Cerebellar nuclear complex (tissue), 1 donor: ENCODE measurements around the gene LRRC59.
A peak's percentile ranks its signal among the peaks of the same experiment; 100 is the strongest.

Experiments
- DNase-seq, 2 experiments: peaks; one replicate each; lab custom pipeline; 2025; lab: John Stamatoyannopoulos, UW

The LRRC59 gene

GRCh38 chr17:50361561-50362480 is 35.5 kb downstream of the LRRC59 start:
- peak in 1 of 2 experiments; percentile 12 for DNase-seq

DNA sequence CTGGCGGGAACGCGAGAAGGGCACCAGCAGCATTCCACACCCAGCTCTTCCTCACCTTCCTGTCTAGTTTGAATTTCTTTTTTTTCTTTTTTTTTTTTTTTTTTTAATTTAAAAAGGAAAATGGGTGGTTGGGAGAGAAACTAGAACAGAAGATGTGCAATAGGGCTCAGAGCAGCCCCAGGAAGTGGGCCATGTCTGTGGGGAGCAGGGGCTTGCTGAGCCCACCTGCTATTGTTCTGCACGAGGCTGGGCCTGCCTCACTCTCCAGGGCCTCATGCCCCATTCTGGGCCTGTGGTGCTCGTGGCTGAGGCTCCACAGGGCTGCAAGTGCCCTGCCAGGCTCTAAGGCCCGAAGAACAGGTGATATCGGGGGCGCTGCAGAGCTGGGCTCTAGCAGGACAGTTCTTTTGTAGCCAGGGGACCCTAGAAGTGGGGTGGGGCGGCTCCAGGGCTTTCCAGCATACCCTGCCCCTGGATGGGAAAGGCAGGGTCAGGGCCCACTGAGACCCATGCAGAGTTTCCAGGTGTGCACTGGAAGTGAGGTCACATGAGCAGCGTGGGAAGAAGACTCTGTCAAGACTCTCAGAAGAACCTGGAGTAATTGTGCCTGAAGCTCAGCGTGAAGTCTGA is 36.7 kb downstream of the LRRC59 start:
- no peak for DNase-seq

- DNase-seq: no peak
Measured at GRCh38 chr17:50359998-50360461, 37.3 kb downstream of the LRRC59 start.

GRCh38 chr17:50359005-50359699 is 38.2 kb downstream of the LRRC59 start:
- DNase-seq: no peak

- DNase-seq: no peak
Measured at GRCh38 chr17:50358177-50358576, 39.1 kb downstream of the LRRC59 start.

DNA sequence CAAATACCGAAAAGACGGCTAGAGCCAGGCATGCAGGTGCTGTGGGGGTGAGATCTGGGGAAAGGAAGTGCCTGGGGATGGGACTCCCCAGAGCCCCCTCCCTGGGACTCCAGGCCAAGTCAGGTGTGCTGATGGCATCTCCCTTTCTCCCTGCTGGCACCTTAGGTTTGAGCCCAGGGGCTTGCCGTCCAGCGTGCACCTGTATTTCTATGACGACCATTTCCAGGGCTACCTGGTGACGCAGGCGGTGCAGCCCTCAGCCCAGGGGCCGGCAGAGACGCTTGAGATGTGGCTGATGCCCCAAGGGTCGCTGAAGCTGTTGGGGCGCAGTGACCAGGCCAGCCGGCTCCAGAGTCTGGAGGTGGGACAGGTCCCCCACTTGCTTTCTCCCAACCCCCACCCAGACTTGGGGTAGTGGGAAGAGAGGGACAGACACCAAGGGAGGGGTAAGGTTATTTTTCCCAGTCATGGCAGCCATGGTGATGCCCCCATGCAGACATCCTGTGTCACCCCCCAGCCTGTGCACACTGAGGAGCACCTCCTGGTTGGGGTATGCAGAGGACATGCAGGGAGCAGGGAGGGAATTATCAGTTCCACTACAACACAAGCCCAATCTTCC is 40.3 kb downstream of the LRRC59 start:
- no peak for DNase-seq

GRCh38 chr17:50356418-50356817 is 40.9 kb downstream of the LRRC59 start:
- no peak for DNase-seq

GRCh38 chr17:50355701-50356341 is 41.5 kb downstream of the LRRC59 start:
- DNase-seq: no peak

- no peak for DNase-seq
Measured at GRCh38 chr17:50355336-50355700, 42.0 kb downstream of the LRRC59 start.

DNA sequence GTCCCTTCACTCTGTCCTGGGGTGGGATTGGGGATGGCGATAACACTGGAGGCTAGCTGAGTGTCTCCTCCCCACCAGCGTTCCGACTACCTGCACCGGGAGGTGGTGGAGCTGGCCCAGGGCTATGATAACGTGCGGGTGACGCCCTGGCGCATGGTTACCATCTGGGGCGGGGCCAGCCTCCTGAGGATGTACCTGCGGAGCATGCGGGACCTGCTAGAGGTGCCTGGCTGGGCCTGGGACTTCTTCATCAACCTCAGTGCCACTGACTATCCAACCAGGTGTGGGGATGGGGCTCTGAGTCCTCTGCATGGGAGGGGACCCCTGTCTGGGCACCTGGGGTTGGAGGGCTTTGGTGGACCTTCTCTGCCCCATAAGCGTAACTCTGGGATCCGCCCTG is 42.5 kb downstream of the LRRC59 start:
- no peak for DNase-seq

GRCh38 chr17:50354198-50354597 is 43.1 kb downstream of the LRRC59 start:
- no peak for DNase-seq

GRCh38 chr17:50353600-50354195 is 43.6 kb downstream of the LRRC59 start:
- DNase-seq: no peak

GRCh38 chr17:50352693-50353599 is 44.4 kb downstream of the LRRC59 start:
- no peak for DNase-seq

DNA sequence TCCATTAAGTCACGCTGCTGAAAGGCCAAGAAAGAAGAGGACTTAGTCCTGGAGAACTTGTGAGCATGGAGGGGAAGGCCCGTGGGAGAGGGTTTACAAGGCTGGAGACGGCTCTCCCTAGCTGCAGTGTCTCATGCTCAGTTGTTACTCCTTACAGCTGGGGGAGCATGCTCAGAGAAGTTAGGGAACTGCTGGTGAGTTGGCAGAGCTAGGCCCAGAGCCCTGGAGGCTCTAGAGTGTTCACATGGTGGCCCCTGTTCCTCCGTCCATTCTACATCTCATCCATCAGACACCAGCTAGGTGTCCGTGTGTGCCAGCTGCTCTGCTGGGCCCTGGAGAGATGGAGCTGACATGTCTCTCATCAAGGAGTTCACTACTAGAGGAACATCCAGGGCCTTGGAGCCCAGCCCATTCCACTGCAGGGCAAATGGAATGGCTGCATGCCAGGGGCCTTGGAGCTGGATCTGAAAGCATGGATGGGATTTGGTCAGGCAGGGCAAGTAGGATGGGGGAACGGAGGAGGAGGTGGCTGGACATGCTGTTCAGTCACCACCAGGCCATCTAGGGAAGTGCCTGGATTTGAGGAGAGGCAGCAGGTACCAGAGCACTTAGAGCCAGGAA is 45.1 kb downstream of the LRRC59 start:
- DNase-seq: no peak

DNA sequence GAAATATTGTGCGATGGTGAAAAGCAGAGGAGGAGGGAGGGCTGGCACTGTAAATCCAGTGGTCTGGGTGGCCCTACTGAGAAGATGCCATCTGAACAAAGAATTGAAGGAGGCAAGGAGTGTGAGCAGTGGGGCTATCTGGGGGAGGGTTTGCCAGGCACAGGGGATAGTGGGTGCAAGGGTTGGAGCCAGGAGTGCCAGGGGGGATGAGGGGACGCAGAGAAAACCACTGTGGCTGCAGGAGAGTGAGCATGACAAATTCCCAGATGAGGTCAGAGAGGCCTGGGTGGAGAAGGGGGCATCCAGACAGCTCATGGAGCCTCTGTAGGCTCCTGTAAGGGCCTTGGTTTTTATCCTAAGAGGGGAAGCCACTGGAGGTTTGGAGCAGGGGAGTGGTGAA is 46.6 kb downstream of the LRRC59 start:
- DNase-seq: no peak

GRCh38 chr17:50349243-50349600 is 48.1 kb downstream of the LRRC59 start:
- no peak for DNase-seq

GRCh38 chr17:50348522-50349242 is 48.6 kb downstream of the LRRC59 start:
- DNase-seq: no peak

GRCh38 chr17:50347894-50348291 is 49.4 kb downstream of the LRRC59 start:
- DNase-seq: no peak
